Adrenal gland (tissue), 12 donors: ENCODE measurements around the gene ZNF609. TPM values are rescaled to one million over a fixed set of nuclear protein-coding genes. Genes with fewer than 3 reads are reported as not detected.

Source experiments
- DNase-seq, 7 donors: peaks; one replicate each; pipeline ENCODE4 v3.0.0-alpha.2; 2019 to 2020
- H3K27ac ChIP-seq, 5 donors: fragments of 200-600 bp; sonication (generic) in 4 of 5; 1 replicate in 3 of 5; 2 replicates in 2 of 5; pipeline versions ENCODE4 v1.5.1 to v1.8.0; 2016 to 2020; ENCODE audit warnings: mild to moderate bottlenecking in 1 of 5
- H3K27me3 ChIP-seq: fragments of 200-600 bp; 2 replicates; pipeline ENCODE4 v1.8.0; 2021
- H3K36me3 ChIP-seq, 2 donors: fragments of 200-600 bp; replicated peaks in 1 of 2; 1 replicate in 1 of 2; 2 replicates in 1 of 2; pipeline versions ENCODE4 v1.5.1 to v1.8.0; 2018 to 2022
- H3K4me1 ChIP-seq, 2 donors: fragments of 200-600 bp; replicated peaks in 1 of 2; 1 replicate in 1 of 2; 2 replicates in 1 of 2; pipeline versions ENCODE4 v1.5.1 to v1.8.0; 2018 to 2021
- H3K4me3 ChIP-seq, 4 donors: fragments of 200-600 bp; sonication (generic) in 3 of 4; one replicate each; pipeline ENCODE4 v1.5.1; 2016 to 2018
- H3K9me3 ChIP-seq, 3 donors: fragments of 200-600 bp; sonication (generic) in 1 of 3; replicated peaks in 1 of 3; 1 replicate in 2 of 3; 2 replicates in 1 of 3; pipeline versions ENCODE4 v1.5.1 to v1.8.0; 2016 to 2021
- CTCF ChIP-seq, 6 experiments: fragments of 450-650 bp in 4 of 6; fragments of 200-600 bp in 2 of 6; sonication (generic) in 1 of 6; IDR thresholded peaks; 1 replicate in 5 of 6; 2 replicates in 1 of 6; pipeline versions ENCODE4 v1.5.1 to v1.8.0; 2016 to 2021; ENCODE audit warnings: antibody characterized with exemption in 6 of 6, mild to moderate bottlenecking in 2 of 6, moderate library complexity in 1 of 6
- POLR2A ChIP-seq, 2 donors: fragments of 450-650 bp; IDR thresholded peaks; one replicate each; pipeline ENCODE4 v1.6.1; 2017; ENCODE audit warnings: antibody characterized with exemption in 2 of 2, mild to moderate bottlenecking in 2 of 2, moderate library complexity in 1 of 2
- WGBS, 4 donors: extraction: QIAGEN DNeasy Blood & Tissue Kit in 2 of 4; methylation state at CpG; one replicate each; pipeline versions ENCODE4 v1.1.5 to v1.1.7; 2013 to 2017; 5-methylcytosine and 5-hydroxymethylcytosine counted together
- intact Hi-C, 2 donors: fragments of 100-400 bp; cut with DNase I; formaldehyde crosslinking; loops; one replicate each; pipeline versions ENCODE4 v1.14.1 to v1.15.0; 2022 to 2023
- polyA plus RNA-seq, 3 donors: library from polyadenylated mRNA; stranded (reverse); fragments of 200-250 nt in 2 of 3; fragments of 350-450 nt in 1 of 3; fragmentation: Illumina TruSeq in 1 of 3; extraction: RNeasy Lipid Tissue Mini Kit (QIAGEN cat#74804) in 1 of 3; gene quantifications; one replicate each; pipeline ENCODE4 v1.2.3, GENCODE V29; 2013 to 2014
- total RNA-seq, 9 donors: library from RNA; depleted of rRNA in 4 of 9; stranded (reverse); fragments of >200 nt in 4 of 9; fragments of 120-200 nt in 1 of 9; fragmentation: NEBNext Ultra II Directional in 1 of 9; extraction: Animal tissue kit (Norgen Biotek cat#: 25700) in 1 of 9; gene quantifications; one replicate each; pipeline versions ENCODE4 v1.1.0 to v1.2.4, GENCODE V29; 2013 to 2023
- donor health status: healthy with polysubstance abuse.
- donor health status: Bipolar disorder and iron deficiency.
- donor health status: DM: yes; HTN: yes; CAD: no.
- donor health status: DM: no; HTN: no; CAD: no.
- donor health status: DM: no; HTN: no; CAD: no.
- donor health status: DM: yes; HTN: yes; CAD: no.

ZNF609 gene
- total and polyA plus RNA-seq, 12 donors = 4.4 to 35.5 (median 25.4) TPM

DNA sequence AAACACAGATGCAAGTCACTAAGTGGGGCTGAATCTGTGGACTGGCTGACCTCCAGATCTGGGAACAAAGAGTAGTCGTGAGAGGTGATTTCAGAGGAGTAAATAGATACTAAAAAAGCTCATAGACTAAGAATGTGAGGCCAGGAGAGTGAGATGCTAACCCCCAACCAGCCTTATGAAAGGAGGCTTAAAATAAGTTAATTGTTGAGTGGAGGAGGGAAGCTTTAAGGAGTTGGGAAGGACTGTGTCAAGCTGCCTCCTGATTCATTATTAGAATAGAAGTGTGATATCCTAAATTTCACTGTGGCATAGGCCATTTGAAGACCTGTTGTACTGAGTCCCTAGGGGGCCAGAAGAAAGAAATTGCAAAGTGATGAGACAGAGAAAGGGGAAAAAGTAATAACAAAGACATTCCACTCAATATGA is 207.4 kb downstream of the ZNF609 start:
- H3K27me3 ChIP-seq = no peaks in the 10 kb centered on the region
- TF ChIP-seq POLR2A (IDR thresholded peaks at IDR 0.05) = no peak
- TF ChIP-seq CTCF (IDR thresholded peaks at IDR 0.05) = no peak
- WGBS, 4 donors = 21 to 40% (median 30%) methylated on average over 1 of the region's 1 CpG
- no peak overlapping the region for H3K4me3 ChIP-seq
- intact Hi-C loops = loop anchor here in 1 of 2 donors (10.0 kb wide), 1 partner anchor 203 kb away; the partner anchor contains the start of gene ZNF609
- peaks cover 0 to 5% of the 10 kb centered on the region in 2 donors for H3K36me3 ChIP-seq
- no peak overlapping the region for H3K27ac ChIP-seq
- no peaks in the 10 kb centered on the region for H3K9me3 ChIP-seq
- no peaks in the 10 kb centered on the region for H3K4me1 ChIP-seq
- no peak for DNase-seq

- H3K4me3 ChIP-seq = no peak overlapping the region
- WGBS, 4 donors = 55 to 70% (median 58%) methylated on average over 12 of the region's 12 CpGs
- H3K9me3 ChIP-seq = no peaks in the 10 kb centered on the region
- TF ChIP-seq CTCF (IDR thresholded peaks at IDR 0.05) (no peak), POLR2A (IDR thresholded peaks at IDR 0.05) (no peak)
- peak; percentile 52 to 84 (median 72) for DNase-seq
- intact Hi-C loops = no loop called here
- H3K36me3 ChIP-seq = peaks cover 0 to 34% of the 10 kb centered on the region in 2 donors
- H3K4me1 ChIP-seq = no peaks in the 10 kb centered on the region
- H3K27ac ChIP-seq = peak overlapping the region in 1 of 5 donors; percentile 26
- H3K27me3 ChIP-seq = no peaks in the 10 kb centered on the region
Observed at GRCh38 chr15:64673866-64674265, 213.5 kb downstream of the ZNF609 start.

DNA sequence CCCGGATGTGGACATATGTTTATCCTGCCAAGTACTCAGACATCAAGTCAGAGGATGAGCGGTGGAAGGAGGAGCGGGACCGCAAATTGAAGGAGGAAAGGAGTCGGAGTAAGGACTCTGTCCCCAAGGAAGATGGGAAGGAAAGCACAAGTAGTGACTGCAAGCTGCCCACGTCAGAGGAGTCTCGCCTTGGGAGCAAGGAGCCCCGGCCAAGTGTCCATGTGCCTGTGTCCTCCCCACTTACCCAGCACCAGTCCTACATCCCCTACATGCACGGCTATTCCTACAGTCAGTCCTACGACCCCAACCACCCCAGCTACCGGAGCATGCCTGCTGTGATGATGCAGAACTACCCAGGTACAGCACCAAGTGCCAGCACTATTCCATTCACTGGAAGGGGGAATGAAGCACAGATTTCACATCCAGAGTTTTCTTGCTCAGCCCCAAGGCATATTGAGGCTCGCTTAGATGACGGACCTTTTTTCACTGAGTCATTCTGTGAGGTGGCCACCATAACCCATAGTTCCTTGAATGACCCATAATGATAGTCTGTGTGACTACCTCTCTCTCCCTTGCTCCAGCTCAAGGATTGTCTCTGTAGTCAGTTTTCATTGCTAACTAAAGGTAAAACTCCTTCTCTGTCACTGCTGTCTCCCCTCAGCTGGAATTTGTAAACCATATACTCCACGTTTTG is 217.9 kb downstream of the ZNF609 start:
- H3K27ac ChIP-seq = no peak overlapping the region
- TF ChIP-seq CTCF (IDR thresholded peaks at IDR 0.05) = no peak
- no peak for TF ChIP-seq POLR2A (IDR thresholded peaks at IDR 0.05)
- no peak overlapping the region for H3K4me3 ChIP-seq
- no peak for DNase-seq
- WGBS, 4 donors = 84 to 86% (median 86%) methylated on average over 14 of the region's 14 CpGs
- H3K36me3 ChIP-seq = peaks cover 0 to 69% of the 10 kb centered on the region in 2 donors
- H3K9me3 ChIP-seq = no peaks in the 10 kb centered on the region
- intact Hi-C loops = no loop called here
- H3K27me3 ChIP-seq = no peaks in the 10 kb centered on the region
- H3K4me1 ChIP-seq = no peaks in the 10 kb centered on the region

GRCh38 chr15:64680097-64680496 is 219.7 kb downstream of the ZNF609 start:
- WGBS, 4 donors = 54 to 72% (median 64%) methylated on average over 2 of the region's 2 CpGs
- intact Hi-C loops = loop anchor here in 1 of 2 donors (5.0 kb wide), 1 partner anchor 253 kb away; no protein-coding TSS in a partner anchor

More at GRCh38 chr15:64680097-64680496, 219.7 kb downstream of the ZNF609 start:
- Histone ChIP-seq H3K4me1 (no peaks in the 10 kb centered on the region), H3K27ac (no peak overlapping the region), H3K4me3 (no peak overlapping the region), H3K9me3 (no peaks in the 10 kb centered on the region), H3K36me3 (peaks cover 0 to 69% of the 10 kb centered on the region in 2 donors), H3K27me3 (no peaks in the 10 kb centered on the region)
- no peak for TF ChIP-seq POLR2A (IDR thresholded peaks at IDR 0.05)
- no peak for TF ChIP-seq CTCF (IDR thresholded peaks at IDR 0.05)
- DNase-seq = no peak
